ENCODE results near the gene PNPLA1.

- TF ChIP-seq CTCF (conservative IDR thresholded peaks at IDR 0.05; ENCODE audit: low read depth, low read length) (no peak), EZH2 (IDR thresholded peaks at IDR 0.05; ENCODE audit: low read length, unreplicated experiment) (no peak), EZH2phosphoT487 (IDR thresholded peaks at IDR 0.05; ENCODE audit: borderline replicate concordance, low read length) (no peak)
Measured at GRCh38 chr6:36326356-36326995, 56.6 kb downstream of the PNPLA1 start.
